Ovary (tissue), 3 donors: ENCODE measurements around the gene EYS.

ENCODE experiments used
- EP300 ChIP-seq: sonication (generic); formaldehyde crosslinking; IDR thresholded peaks from one replicate; pipeline ENCODE4 v1.6.1; 2017; ENCODE audit warnings: antibody characterized with exemption
- TF ChIP-seq, protein P1 (sequence below), 3 donors: fragments of 450-650 bp in 2 of 3; fragments of 200-600 bp in 1 of 3; IDR thresholded peaks; one replicate each; pipeline versions ENCODE4 v1.5.1 to v1.8.0; 2016 to 2022; ENCODE audit warnings: antibody characterized with exemption in 3 of 3, mild to moderate bottlenecking in 1 of 3
- donor health status: DM: no; HTN: no; CAD: no.

DNA sequence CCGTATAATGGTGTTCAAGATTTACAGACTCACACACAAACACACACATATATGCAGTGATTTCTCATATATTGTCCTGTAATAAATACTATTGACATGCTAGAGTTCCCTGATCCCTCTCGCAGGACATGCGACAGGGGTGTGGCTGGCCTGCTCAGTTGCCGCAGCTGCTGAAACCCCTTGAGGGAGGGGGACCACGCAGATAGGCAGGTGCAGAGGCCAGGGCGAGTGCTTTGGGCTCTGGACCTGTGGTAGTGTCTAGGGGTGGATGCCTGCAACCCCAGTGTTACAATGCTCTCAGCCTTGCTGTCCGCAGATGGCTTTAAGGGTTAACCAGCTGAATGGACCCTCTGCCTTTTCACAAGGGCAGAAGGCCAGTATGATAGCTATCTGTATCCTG is 706.2 kb downstream of the EYS start:
- TF ChIP-seq, protein P1, sequence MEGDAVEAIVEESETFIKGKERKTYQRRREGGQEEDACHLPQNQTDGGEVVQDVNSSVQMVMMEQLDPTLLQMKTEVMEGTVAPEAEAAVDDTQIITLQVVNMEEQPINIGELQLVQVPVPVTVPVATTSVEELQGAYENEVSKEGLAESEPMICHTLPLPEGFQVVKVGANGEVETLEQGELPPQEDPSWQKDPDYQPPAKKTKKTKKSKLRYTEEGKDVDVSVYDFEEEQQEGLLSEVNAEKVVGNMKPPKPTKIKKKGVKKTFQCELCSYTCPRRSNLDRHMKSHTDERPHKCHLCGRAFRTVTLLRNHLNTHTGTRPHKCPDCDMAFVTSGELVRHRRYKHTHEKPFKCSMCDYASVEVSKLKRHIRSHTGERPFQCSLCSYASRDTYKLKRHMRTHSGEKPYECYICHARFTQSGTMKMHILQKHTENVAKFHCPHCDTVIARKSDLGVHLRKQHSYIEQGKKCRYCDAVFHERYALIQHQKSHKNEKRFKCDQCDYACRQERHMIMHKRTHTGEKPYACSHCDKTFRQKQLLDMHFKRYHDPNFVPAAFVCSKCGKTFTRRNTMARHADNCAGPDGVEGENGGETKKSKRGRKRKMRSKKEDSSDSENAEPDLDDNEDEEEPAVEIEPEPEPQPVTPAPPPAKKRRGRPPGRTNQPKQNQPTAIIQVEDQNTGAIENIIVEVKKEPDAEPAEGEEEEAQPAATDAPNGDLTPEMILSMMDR (IDR thresholded peaks at IDR 0.05): no peak
- no peak for TF ChIP-seq EP300
